Natural killer cell treated with Interleukin-12 subunit alpha and Interleukin-12 subunit beta and Interleukin-15 and Interleukin-18, amount 100 ng/mL, for 72 hours (primary cell): ENCODE measurements around the gene SMCO1. TPM values are rescaled to one million over a fixed set of nuclear protein-coding genes. Genes with fewer than 3 reads are reported as not detected.
"Not testable (repeated sequence)": the region's sequence is repeated elsewhere in the genome, so short reads cannot be mapped to it uniquely, and the experiment has no call there.

Experiments used
- ATAC-seq, 2 donors: fragments of 150-1000 bp; cut with Tn5 transposase in 1 of 2; sonication (Bioruptor Pico), chemical (Tn5 transposase) in 1 of 2; 2 replicates each; pipeline ENCODE4 v1.10.0; 2021
- DNase-seq: peaks from one replicate; pipeline ENCODE4 v3.0.0; 2022; ENCODE audit warnings: low spot score
- H3K27ac Mint-ChIP-seq, 2 donors: 1 replicate in 1 of 2; 2 replicates in 1 of 2; pipeline ENCODE4 v1.8.0; 2022; ENCODE audit warnings: mixed read lengths in 2 of 2, mild to moderate bottlenecking in 1 of 2, moderate library complexity in 1 of 2
- H3K27me3 Mint-ChIP-seq, 2 donors: 1 replicate in 1 of 2; 2 replicates in 1 of 2; pipeline ENCODE4 v1.8.0; 2022; ENCODE audit warnings: mixed read lengths in 2 of 2
- H3K36me3 Mint-ChIP-seq: one replicate; pipeline ENCODE4 v1.8.0; 2022; ENCODE audit warnings: mixed read lengths
- H3K4me1 Mint-ChIP-seq, 2 donors: 1 replicate in 1 of 2; 2 replicates in 1 of 2; pipeline ENCODE4 v1.8.0; 2022; ENCODE audit warnings: low read depth in 2 of 2, mixed read lengths in 2 of 2, mild to moderate bottlenecking in 1 of 2
- H3K4me3 Mint-ChIP-seq: one replicate; pipeline ENCODE4 v1.8.0; 2022; ENCODE audit warnings: mixed read lengths
- H3K9me3 Mint-ChIP-seq: 2 replicates; pipeline ENCODE4 v1.8.0; 2022; ENCODE audit warnings: mixed read lengths
- total RNA-seq, 2 donors: library from RNA; stranded (reverse); gene quantifications; one replicate each; pipeline ENCODE4 v1.2.3, GENCODE V29; 2022

The SMCO1 gene
- total RNA-seq, 2 donors from 2014 or later, result not detected

GRCh38 chr3:196498297-196498696 lies 16.8 kb downstream of the SMCO1 start:
- ATAC-seq, result no peak
- Mint-ChIP-seq H3K4me1 (peaks cover 42 to 47% of the 10 kb centered on the region in 2 donors), H3K4me3 (no peak overlapping the region), H3K27ac (no peak overlapping the region), H3K36me3 (peaks cover 15% of the 10 kb centered on the region), H3K27me3 (no peaks in the 10 kb centered on the region), H3K9me3 (no peaks in the 10 kb centered on the region)
- DNase-seq, result no peak

- Mint-ChIP-seq H3K9me3 (no peaks in the 10 kb centered on the region), H3K36me3 (peaks cover 12% of the 10 kb centered on the region), H3K27me3 (no peaks in the 10 kb centered on the region), H3K4me3 (no peak overlapping the region), H3K27ac (peak overlapping the region in 1 of 2 donors; percentile 16), H3K4me1 (peaks cover 35 to 39% of the 10 kb centered on the region in 2 donors)
- ATAC-seq, result no peak
- no peak for DNase-seq
Measured at GRCh38 chr3:196496183-196496582, 19.0 kb downstream of the SMCO1 start.

GRCh38 chr3:196493292-196493691 lies 21.9 kb downstream of the SMCO1 start:
- ATAC-seq (no peak), DNase-seq (no peak)
- Mint-ChIP-seq H3K4me1 (peaks cover 15 to 22% of the 10 kb centered on the region in 2 donors), H3K4me3 (no peak overlapping the region), H3K27ac (no peak overlapping the region), H3K36me3 (no peaks in the 10 kb centered on the region), H3K27me3 (no peaks in the 10 kb centered on the region), H3K9me3 (no peaks in the 10 kb centered on the region)

GRCh38 chr3:196492080-196492479 lies 23.1 kb downstream of the SMCO1 start:
- Mint-ChIP-seq H3K9me3 (no peaks in the 10 kb centered on the region), H3K27me3 (no peaks in the 10 kb centered on the region), H3K27ac (no peak overlapping the region), H3K4me1 (peaks cover 14 to 22% of the 10 kb centered on the region in 2 donors), H3K36me3 (peaks cover 6% of the 10 kb centered on the region), H3K4me3 (no peak overlapping the region)
- no peak for DNase-seq
- ATAC-seq, result no peak

- Mint-ChIP-seq H3K9me3 (no peaks in the 10 kb centered on the region), H3K4me1 (peaks cover 11% of the 10 kb centered on the region in 2 donors), H3K4me3 (no peak overlapping the region), H3K36me3 (peaks cover 7% of the 10 kb centered on the region), H3K27ac (no peak overlapping the region), H3K27me3 (no peaks in the 10 kb centered on the region)
- DNase-seq, result no peak
- ATAC-seq, result no peak
Measured at GRCh38 chr3:196489747-196490146, 25.4 kb downstream of the SMCO1 start.

- H3K27me3 Mint-ChIP-seq, result no peaks in the 10 kb centered on the region
- peaks cover 3 to 7% of the 10 kb centered on the region in 2 donors for H3K4me1 Mint-ChIP-seq
- H3K36me3 Mint-ChIP-seq, result peaks cover 16% of the 10 kb centered on the region
- H3K27ac Mint-ChIP-seq, result no peak overlapping the region
- no peaks in the 10 kb centered on the region for H3K9me3 Mint-ChIP-seq
- H3K4me3 Mint-ChIP-seq, result no peak overlapping the region
- no peak for DNase-seq
- ATAC-seq, result no peak
Measured at GRCh38 chr3:196486263-196486662, 28.9 kb downstream of the SMCO1 start.

- DNase-seq (no peak), ATAC-seq (no peak)
- Mint-ChIP-seq H3K4me1 (no peaks in the 10 kb centered on the region), H3K36me3 (peaks cover 7% of the 10 kb centered on the region), H3K27ac (no peak overlapping the region), H3K4me3 (no peak overlapping the region), H3K27me3 (no peaks in the 10 kb centered on the region), H3K9me3 (no peaks in the 10 kb centered on the region)
Measured at GRCh38 chr3:196477678-196478077, 37.5 kb downstream of the SMCO1 start.

GRCh38 chr3:196472286-196472685 lies 42.9 kb downstream of the SMCO1 start:
- Mint-ChIP-seq H3K4me1 (peaks cover 14 to 19% of the 10 kb centered on the region in 2 donors), H3K9me3 (no peaks in the 10 kb centered on the region), H3K4me3 (no peak overlapping the region), H3K27ac (peak overlapping the region in 1 of 2 donors; percentile 6), H3K27me3 (no peaks in the 10 kb centered on the region), H3K36me3 (peaks cover 8% of the 10 kb centered on the region)
- ATAC-seq (no peak), DNase-seq (no peak)

GRCh38 chr3:196471551-196471950 lies 43.6 kb downstream of the SMCO1 start:
- H3K9me3 Mint-ChIP-seq, result no peaks in the 10 kb centered on the region
- DNase-seq, result no peak
- no peak overlapping the region for H3K4me3 Mint-ChIP-seq
- H3K4me1 Mint-ChIP-seq, result peaks cover 14 to 19% of the 10 kb centered on the region in 2 donors
- peaks cover 8% of the 10 kb centered on the region for H3K36me3 Mint-ChIP-seq
- ATAC-seq, result no peak
- H3K27me3 Mint-ChIP-seq, result no peaks in the 10 kb centered on the region
- peak overlapping the region in 1 of 2 donors; percentile 6 for H3K27ac Mint-ChIP-seq

- not testable (repeated sequence) for DNase-seq, H3K27me3 Mint-ChIP-seq, H3K9me3 Mint-ChIP-seq, ATAC-seq, H3K36me3 Mint-ChIP-seq, H3K4me3 Mint-ChIP-seq
- Mint-ChIP-seq H3K4me1 (peaks cover 14 to 19% of the 10 kb centered on the region in 2 donors), H3K27ac (peak overlapping the region in 1 of 2 donors; percentile 57)
Measured at GRCh38 chr3:196470182-196470581, 45.0 kb downstream of the SMCO1 start.

- peaks cover 7 to 9% of the 10 kb centered on the region in 2 donors for H3K4me1 Mint-ChIP-seq
- ATAC-seq, result no peak
- H3K4me3 Mint-ChIP-seq, result no peak overlapping the region
- no peak for DNase-seq
- no peaks in the 10 kb centered on the region for H3K27me3 Mint-ChIP-seq
- no peak overlapping the region for H3K27ac Mint-ChIP-seq
- no peaks in the 10 kb centered on the region for H3K36me3 Mint-ChIP-seq
- H3K9me3 Mint-ChIP-seq, result no peaks in the 10 kb centered on the region
Measured at GRCh38 chr3:196463804-196464203, 51.3 kb downstream of the SMCO1 start.

- ATAC-seq, result no peak
- H3K4me3 Mint-ChIP-seq, result no peak overlapping the region
- no peaks in the 10 kb centered on the region for H3K36me3 Mint-ChIP-seq
- no peak for DNase-seq
- H3K4me1 Mint-ChIP-seq, result peaks cover 7 to 8% of the 10 kb centered on the region in 2 donors
- no peaks in the 10 kb centered on the region for H3K9me3 Mint-ChIP-seq
- no peak overlapping the region for H3K27ac Mint-ChIP-seq
- no peaks in the 10 kb centered on the region for H3K27me3 Mint-ChIP-seq
Measured at GRCh38 chr3:196463478-196463756, 51.7 kb downstream of the SMCO1 start.

- DNase-seq, H3K4me3 Mint-ChIP-seq, H3K27me3 Mint-ChIP-seq, H3K4me1 Mint-ChIP-seq, ATAC-seq, H3K9me3 Mint-ChIP-seq, H3K27ac Mint-ChIP-seq, H3K36me3 Mint-ChIP-seq: not testable (repeated sequence)
Measured at GRCh38 chr3:196462680-196463477, 52.3 kb downstream of the SMCO1 start.

GRCh38 chr3:196458063-196458462 lies 57.1 kb downstream of the SMCO1 start:
- peak overlapping the region in 1 of 2 donors; percentile 33 for H3K27ac Mint-ChIP-seq
- peaks cover 7 to 8% of the 10 kb centered on the region in 2 donors for H3K4me1 Mint-ChIP-seq
- no peak overlapping the region for H3K4me3 Mint-ChIP-seq
- no peaks in the 10 kb centered on the region for H3K9me3 Mint-ChIP-seq
- no peaks in the 10 kb centered on the region for H3K27me3 Mint-ChIP-seq
- no peak for ATAC-seq
- H3K36me3 Mint-ChIP-seq, result no peaks in the 10 kb centered on the region
- no peak for DNase-seq

- peak overlapping the region in 1 of 2 donors; percentile 33 for H3K27ac Mint-ChIP-seq
- DNase-seq, H3K36me3 Mint-ChIP-seq, H3K9me3 Mint-ChIP-seq, H3K4me3 Mint-ChIP-seq, H3K4me1 Mint-ChIP-seq, H3K27me3 Mint-ChIP-seq: not testable (repeated sequence)
- peak in 1 of 2 donors; percentile 41 for ATAC-seq
Measured at GRCh38 chr3:196457470-196457869, 57.7 kb downstream of the SMCO1 start.
